HG02840 (cell line): ENCODE results near the gene MBNL2.

Source experiments
- ATAC-seq: cut with Tn5 transposase; IDR thresholded peaks from one replicate; pipeline ENCODE4 v1.9.1; 2021; ENCODE audit warnings: mild to moderate bottlenecking, moderate library complexity, moderate number of reproducible peaks; ENCODE audit not compliant: unreplicated experiment, low FRiP score

The MBNL2 gene

DNA sequence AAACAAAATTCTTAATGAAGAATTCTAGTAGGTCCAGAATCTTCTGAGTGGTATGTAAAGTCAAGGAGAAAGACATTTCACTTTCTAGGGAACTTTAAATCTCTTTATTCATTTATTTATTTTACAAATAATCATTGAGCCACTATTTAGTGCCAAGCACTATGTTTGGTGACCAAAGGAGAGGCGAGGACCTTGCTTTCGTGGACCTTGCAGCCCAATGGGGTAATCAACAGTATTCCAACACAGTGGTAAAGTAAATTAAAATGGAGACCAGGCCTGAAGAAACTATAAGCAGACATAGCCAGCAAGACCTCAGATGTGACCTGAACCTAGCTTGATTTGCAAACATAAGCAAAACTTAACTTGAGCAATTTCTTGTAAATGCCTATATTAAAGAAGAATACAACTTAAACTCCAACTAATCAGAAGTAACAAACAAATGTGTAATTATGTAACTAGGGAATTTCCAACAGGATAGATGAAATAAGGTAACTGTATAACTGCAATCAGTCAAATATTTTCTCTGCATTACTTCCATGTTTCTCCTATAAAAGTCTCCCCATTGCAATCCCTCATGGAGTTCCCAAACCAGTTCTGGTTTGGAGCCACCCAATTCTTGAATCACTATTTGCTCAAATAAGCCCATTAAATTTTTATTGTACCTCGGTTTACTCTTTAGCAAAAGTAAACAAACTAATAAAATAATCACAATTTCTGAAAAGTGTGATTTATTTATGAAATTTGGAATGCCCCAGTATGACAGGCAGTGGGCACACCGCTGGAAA lies 67.6 kb downstream of the MBNL2 start:
- no peak for ATAC-seq

DNA sequence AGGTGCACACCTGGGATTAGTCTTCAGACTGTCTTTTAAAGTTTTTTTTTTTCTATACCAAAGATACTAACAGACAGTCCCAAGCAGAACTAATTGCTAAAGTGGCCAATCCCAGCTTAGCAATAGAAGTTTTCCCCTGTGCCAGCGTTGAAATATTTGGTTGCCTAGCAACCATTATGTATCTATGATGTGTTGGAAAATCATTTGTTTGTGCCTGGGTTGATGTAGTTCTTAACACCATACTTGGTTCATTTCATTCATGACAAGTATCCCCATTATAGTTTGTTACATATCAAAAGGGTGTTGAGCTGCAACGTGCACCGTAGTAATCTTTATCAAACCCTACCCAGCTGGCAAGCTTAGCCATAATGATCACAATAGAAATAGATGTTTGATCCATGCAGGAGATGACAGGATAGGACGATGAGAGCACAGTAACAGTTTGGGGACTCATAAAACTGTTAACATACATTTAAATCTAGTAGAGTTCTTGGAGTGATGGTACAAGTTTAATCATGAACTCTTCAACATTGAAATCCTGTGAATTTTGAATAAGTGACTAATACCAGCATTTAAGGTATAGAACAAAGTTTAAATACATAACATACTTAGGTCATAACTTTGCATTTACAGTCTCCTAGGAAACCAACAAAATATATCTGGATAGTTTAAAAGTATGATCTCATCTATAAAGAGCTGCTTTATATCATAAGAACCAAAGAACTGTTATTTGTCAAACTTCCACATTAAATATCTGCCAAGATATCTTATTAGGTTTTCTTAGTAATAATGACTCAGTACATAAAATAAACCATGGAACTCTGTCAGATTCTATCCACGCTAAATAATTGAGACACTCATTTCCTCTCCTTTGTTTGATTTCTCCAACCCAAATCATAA lies 73.4 kb downstream of the MBNL2 start:
- no peak for ATAC-seq

DNA sequence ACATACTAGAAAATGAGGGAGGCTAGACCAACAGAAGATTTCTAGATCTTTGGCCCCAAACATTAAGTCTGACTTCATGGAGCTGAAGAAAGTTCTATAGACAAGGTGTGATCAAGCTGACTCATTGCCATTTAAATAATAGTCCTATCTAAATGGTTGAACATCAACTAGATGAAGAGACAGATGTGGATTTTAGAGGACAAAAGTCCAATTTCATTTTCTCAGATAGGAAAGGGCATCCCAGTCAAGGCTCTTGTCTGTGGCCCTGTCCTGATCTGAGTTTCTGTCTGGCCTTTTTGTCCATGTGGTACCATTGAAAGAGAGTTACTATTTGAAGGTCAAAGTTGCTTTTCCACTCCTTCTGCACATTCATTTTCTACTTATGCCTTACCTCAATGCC lies 74.6 kb downstream of the MBNL2 start:
- no peak for ATAC-seq

DNA sequence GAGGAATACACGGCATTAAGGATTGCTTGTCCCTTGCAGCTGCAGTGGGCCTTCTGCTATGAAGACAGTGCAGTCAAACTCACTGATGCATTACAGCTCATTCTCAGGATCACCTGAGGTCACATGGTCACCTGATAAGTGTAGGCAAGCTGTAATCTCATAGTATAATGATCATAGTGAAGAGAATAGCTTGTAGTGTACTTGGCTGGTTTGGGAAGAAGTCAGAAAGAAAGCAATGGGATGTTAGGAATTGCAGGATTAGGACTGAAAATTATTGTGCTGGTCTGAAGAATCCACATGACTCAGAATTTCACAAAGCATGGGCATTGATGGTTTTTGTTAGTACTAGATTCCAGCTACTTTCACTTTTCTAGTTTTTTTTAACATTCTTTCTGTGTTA lies 76.7 kb downstream of the MBNL2 start:
- ATAC-seq = no peak

DNA sequence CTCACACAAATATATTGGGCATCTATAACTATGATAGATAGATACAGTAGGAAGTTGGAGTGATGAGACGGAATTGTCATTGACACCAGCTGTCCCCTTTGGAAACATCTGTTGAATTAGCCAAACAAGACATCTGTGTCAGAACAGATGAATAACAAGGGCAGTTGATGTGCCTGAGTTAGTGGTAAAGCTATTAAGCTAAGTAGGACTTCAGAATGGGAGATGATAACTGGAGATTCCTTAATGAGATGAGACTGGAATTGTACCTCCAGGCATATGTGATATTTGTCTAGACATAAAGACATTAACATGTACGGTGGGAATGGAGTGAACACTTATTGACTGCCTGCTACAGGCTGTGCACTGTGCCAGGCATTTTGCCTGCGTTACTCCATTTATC lies 78.7 kb downstream of the MBNL2 start:
- no peak for ATAC-seq

DNA sequence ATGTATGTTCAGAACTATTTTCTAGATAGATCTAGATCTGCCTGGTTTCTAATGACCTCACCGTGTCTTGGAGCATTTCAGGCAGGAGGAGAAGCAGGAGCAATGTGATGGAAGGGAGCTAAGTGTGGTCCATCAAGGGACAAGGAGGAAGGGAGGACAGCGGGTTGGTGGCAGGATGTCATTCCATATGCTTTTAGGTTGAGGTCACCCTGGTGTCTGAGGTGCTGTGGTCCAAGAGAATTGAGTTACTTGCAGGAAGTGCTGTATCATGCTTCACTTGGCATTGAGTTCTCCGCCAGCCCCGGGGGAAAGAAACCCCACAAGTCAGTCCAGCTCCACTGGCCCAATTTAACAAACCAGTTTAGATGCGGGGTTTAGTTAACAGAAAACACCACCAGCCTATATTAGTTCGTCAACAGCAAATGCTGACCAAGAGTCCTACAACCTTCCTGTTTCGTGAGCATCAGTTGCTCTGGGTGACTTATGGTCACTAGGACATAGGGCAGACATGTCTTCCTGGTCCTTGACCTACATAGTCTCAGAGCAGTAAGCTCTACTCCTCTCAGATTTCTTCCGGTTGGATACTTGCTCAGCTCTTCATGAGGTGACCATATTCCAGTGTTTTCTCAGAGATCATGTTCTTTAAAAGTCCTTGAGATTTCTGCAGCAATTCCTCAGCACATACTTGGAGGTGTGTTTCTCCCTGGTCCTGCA lies 79.4 kb downstream of the MBNL2 start:
- no peak for ATAC-seq

DNA sequence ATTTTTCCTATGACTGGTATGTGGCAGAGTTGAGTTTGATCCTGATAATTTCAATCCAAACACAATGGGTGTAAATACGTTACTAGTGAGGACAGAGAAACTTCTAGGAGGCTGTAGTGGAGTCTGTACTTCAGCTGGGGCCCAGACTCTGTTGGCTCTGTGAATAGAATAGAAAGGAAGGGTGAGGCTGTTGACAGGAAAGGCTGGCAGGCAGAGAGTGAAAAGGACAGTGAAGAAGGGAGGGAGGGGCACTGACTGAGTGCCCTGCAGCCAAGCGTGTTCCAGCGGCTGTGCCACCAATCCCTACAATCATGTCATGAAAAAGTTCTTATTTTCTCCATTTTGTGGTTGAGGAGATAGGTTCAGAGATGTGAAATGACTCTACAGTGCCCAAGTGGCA lies 80.5 kb downstream of the MBNL2 start:
- ATAC-seq = no peak

DNA sequence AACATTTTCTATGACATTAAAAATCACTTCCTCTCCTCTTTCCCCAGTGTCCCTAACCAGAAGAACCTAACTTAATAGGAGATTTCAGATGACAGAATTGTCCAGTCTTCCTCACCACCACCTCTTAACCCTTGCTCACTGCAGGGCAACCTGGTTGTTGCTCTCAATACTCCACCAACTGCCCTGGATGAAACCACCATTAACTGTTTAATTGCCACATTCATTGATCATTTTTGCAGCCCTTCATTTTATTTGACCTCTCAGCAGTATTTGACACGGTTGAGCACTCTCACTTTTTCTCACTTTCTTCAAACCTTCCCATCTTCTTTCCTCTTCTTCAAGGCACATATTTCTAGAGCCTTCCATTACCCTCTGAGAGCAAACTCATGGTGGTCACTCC lies 84.0 kb downstream of the MBNL2 start:
- ATAC-seq = no peak

DNA sequence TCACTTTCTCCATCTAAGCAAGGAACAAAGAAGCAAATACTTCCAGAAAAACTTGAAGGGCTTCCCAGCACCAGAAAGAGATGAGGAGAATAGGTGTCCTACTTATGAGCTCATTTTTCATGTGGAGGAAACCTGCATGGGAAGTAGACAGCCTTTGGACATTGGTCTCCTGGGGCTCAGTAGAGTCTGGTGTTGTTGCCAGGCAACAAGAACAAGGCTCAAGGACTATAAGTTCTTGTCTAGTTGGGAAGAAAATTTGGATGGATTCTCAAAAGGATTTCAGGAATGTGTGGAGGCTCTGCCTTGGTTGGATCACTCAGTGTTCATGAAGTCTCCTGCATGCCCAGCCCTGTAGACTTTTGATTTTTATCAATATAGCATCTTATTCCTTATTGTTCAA lies 84.5 kb downstream of the MBNL2 start:
- ATAC-seq = no peak

DNA sequence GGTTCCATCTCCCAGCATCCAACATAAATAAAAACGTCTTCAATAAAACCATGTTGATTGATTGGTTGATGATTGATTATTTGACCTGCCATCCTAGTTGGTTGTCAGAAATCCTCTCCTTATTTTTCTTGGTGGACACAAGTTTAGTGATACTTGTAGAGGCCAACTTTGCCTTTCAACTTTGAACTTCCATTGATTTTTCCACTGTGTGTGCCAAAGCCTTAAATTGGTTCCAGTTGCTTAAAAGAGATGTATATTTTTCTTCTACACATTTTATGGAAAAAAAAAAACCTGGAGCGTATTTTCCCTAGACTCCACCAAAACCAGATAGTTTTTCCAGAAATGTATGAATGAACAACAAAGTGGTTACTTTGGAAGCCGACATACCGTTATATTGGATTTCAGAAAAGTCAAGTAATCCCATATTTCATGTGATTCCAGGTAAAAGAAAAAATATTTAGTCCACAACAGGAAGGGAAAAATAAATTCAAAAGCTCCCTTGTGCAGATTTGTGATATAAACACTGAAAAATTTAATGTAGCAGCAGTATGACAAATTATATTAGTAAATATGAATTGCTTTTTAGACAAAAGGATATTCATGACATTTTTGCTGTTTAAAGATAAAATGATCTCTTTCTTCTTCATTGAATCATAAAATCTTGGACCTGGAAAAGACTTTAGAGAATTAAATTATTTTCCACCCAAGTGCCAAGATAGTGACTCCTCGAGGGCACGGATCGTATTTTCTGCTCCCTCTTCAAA lies 85.2 kb downstream of the MBNL2 start:
- no peak for ATAC-seq

DNA sequence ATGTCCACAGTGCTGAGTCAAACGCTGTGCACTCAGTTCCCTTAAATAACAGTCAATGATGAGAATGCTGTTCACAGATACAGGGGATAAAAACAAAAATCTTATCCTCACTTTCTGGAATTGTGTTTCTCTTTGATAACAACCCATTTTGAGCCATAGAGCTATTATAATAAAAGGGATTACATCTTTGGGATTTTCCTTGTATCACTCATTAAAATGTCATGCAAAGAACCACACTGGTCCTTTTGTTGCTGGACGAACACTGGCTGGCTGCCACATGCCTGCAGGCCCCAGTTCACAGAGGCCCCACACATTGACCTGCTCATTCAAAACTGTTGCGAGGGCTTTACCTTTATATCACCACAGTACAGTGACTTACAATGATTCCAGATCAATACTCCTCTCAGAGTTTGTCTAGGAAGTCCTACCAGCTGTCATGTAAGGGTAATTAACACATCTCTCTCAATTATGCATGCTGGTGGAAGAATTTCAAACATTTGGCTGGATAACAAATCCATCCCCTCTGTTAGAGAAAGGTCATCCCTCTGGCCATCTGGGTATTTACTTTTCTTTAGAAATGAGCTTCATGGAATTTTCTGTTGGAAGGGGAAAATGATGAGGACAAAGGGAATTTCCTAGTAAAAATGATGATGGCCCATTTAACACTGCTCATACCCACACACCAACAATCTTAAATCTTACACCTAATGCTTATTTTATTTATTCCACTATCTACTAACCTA lies 85.9 kb downstream of the MBNL2 start:
- ATAC-seq = no peak

DNA sequence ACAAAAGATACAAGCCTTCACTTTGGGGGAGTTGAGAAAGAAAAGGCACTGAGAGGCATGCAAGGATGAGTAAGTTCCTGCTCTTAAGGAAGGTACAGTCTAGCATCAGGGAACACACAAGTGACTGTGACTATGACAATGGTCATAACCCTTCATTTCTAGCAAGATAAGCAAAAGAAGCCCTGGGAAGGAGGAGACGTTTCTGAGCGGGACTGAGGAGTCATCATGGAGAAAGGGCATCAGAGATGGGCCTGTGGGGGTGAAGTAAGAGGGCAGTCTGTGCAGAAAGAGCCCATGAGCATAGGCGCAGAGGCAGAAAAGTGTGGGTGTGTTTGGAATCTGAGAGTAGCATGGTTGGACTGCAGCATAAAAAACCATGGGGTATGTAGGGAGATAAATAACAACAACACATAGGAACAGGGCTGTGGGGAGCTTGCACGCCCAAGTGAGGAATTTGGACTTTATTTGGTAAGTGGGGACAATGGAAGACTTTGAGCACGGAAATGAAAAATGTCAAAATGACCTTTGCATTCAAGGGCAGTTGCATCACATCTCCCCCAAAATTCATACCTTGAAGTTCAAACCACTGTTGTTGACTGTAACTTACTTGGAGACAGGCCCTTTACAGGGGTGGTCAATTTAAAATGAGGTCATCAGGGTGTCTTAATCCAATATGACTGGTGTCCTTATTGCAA lies 86.7 kb downstream of the MBNL2 start:
- no peak for ATAC-seq

DNA sequence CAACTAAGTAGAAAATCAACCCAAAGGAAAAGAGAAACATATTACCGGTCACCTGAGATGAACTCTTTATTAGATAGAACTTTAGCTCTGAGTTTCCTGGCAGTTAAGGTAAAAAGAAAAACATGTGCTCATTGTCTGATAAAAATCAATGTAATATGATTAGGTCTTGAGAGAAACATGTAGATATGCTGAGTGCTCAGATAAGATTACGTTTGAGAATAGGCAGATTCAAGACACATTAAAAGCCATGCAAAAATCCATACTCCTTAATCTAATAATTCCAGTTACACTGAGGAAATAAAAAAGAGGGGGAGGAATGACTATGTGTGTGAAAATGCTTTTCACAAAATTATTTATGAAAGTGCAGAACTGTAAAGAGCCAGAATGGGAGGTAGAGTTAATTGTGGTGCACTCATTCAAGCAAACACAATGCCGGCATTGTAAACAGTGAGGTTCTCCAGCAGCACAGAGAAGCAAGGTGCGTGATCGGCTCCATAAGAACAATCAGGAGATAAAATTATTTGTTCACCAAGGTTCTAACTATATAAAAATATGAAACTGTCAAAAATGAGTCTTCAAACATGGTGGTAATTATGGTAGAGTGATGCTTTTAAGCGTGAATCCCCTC lies 88.8 kb downstream of the MBNL2 start:
- no peak for ATAC-seq

DNA sequence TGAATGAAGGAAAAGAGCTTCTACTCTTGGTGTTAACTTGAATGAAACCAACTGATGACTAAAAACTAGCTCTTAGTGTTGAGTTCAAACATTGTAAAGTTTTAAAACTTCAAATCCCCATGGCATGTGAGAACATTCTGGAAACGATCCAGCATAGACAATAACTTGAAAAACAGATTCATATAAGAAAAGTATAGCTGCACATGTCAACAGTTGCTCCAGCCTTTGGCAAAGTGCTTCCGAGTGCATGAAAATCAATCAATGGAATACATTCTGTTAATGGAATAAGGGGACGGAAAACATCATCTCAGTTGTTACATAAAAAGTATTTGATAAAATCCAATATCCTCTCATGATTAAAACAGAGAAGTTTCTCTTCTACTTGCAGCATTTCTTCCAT lies 89.8 kb downstream of the MBNL2 start:
- no peak for ATAC-seq

DNA sequence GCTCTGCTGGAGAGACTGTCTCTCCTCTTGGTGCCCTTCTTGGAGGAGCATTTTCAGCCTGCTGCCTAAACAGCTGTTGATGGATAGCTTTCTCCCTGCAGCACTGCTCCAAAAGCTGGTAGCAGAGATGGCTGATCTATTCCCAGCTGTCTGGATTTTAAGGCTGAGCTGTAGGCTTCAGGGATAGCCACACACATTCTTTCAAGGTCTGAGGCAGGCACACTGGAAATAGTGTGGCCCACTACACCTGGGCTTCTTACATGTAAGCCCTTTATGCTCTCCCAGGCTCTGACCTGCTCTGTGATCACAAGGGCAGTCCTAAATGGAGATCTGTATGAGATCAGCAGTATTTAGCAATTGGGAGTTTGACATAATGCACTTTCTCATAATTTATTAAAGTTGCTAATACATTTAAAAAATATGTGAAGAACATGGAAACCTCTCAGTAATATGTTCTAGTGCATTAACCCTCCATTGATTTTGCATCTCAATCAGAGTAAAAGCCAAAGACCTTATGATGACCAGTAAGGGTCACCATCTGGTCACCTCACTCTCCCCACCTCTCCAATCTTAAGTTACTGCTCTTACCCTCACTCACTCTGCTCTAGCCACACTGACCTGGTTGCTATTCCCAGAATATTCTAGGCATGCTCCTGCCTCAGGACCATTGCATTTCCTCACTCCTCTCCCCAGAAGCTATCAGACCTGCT lies 91.6 kb downstream of the MBNL2 start:
- ATAC-seq = no peak

DNA sequence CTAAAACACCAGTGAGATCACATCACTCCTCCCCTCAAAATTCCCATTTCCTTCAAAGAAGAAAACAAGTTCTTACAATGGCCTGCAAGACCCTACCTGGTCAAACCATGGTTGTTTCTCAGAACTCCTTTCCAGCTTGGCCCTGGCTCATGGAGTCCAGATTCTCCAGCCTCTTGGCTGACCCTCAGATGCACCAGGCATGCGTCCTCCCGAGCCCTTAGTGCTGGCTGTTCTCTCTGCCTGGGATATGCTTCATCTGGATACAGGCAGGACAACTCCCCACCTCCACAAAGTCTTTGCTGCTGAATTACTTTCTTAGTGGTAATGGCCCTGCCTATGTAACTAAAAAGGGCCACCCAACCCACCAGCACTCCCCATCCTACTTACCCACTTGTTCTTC lies 94.3 kb downstream of the MBNL2 start:
- ATAC-seq = no peak

DNA sequence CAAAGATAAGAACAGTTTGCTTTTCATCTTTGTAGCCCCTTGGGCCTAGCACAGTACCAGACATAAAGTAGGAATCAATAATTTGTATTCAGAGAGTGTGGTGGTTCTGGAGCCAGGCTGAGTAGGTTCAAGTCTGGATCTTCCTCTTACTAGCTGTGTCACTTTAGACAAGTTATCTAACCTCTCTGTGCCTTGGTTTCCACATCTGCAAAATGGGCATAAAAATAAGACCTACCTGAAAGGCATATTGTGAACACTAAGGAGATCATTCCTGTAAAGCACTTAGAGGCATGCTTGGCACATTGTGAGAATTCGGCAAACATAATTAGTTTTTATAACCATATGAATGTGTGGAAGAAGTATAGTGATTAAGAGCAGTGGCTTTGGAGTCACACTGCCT lies 95.8 kb downstream of the MBNL2 start:
- ATAC-seq = no peak

DNA sequence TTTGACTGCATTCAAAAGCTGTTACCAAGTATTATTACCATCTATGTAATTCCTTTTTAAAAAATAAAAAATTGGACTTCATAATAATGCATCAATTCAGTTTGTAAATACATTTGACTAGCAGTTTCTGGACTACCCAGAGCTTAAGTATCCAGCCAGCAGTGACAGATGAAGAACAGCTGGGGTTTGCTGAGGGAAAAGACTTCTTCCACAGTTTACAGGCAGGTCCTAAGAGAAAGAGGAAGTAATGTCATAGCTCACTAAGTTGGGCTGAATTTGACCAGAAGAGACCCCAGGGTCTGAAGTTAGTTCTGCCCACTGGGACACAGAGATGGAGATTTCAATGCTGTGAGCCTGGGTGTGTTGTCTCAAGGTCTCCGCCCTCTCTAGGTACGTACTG lies 96.4 kb downstream of the MBNL2 start:
- ATAC-seq = no peak
